Kidney epithelial cell (primary cell): Measurements from ENCODE around the gene FLRT2. TPM values are rescaled to one million over a fixed set of nuclear protein-coding genes. Genes with fewer than 3 reads are reported as not detected.

Experiments
- DNase-seq: peaks from one replicate; pipeline ENCODE4 v3.0.0-alpha.2; 2010; ENCODE audit warnings: low read depth
- H3K27me3 ChIP-seq: 2 replicates; pipeline ENCODE4 v1.6.0; 2011; ENCODE audit warnings: low read length; ENCODE audit not compliant: control insufficient read depth, insufficient read depth
- H3K36me3 ChIP-seq: 2 replicates; pipeline ENCODE4 v1.5.1; 2011; ENCODE audit warnings: low read length; ENCODE audit not compliant: control insufficient read depth, insufficient read depth
- H3K4me3 ChIP-seq: 2 replicates; pipeline ENCODE4 v1.5.1; 2011; ENCODE audit warnings: low read depth, mild to moderate bottlenecking, control low read depth, low read length
- total RNA-seq: library from RNA; depleted of rRNA; stranded (reverse); fragments of >200 nt; gene quantifications from 2 replicates; pipeline ENCODE4 v1.2.3, GENCODE V29; 2015
- TF ChIP-seq, protein P1 (sequence below): IDR thresholded peaks from 2 replicates; pipeline ENCODE4 v1.5.1; 2011; ENCODE audit warnings: mild to moderate bottlenecking, moderate library complexity, low read length, control low read depth, inconsistent platforms; ENCODE audit not compliant: insufficient read depth, poor library complexity, severe bottlenecking

Gene FLRT2
- total RNA-seq, 1 donor from 2014 or later, result 8.1 TPM

DNA sequence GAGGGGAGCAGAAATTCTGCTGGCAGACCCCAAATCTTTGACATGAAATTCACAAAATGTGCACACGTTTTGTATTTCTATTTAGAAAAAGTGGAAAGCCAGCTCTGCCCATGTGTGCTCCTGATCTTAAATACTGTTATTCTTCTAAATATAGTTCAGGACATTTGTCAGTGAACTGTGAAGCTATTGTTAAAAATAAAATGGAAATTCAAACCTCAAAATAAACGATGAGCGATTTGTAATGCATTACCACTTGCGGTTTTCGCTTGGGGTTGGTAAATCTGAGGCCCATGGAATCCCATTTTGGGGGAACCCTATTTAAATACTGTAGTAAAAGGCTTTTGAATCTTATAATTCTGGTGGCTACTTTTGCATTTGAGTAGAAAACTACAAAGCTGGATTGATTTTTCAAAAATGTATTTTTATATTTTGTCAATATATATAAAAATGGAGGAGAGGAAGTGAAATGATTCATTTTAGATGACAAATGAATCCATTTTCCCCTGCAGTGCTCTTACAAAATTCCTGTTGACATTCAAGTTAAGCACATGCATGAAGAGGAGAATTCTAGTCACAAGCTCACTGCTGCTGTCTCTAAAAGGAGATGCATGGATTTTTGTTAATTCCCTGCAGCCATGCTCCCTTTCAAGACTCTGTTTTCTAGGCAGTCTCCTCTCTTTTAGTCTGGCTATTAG lies 47.1 kb downstream of the FLRT2 start:
- TF ChIP-seq, protein P1, sequence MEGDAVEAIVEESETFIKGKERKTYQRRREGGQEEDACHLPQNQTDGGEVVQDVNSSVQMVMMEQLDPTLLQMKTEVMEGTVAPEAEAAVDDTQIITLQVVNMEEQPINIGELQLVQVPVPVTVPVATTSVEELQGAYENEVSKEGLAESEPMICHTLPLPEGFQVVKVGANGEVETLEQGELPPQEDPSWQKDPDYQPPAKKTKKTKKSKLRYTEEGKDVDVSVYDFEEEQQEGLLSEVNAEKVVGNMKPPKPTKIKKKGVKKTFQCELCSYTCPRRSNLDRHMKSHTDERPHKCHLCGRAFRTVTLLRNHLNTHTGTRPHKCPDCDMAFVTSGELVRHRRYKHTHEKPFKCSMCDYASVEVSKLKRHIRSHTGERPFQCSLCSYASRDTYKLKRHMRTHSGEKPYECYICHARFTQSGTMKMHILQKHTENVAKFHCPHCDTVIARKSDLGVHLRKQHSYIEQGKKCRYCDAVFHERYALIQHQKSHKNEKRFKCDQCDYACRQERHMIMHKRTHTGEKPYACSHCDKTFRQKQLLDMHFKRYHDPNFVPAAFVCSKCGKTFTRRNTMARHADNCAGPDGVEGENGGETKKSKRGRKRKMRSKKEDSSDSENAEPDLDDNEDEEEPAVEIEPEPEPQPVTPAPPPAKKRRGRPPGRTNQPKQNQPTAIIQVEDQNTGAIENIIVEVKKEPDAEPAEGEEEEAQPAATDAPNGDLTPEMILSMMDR, result no peak
- DNase-seq, result no peak
- Histone ChIP-seq H3K4me3 (no peak overlapping the region), H3K36me3 (no peaks in the 10 kb centered on the region), H3K27me3 (no peaks in the 10 kb centered on the region)

DNA sequence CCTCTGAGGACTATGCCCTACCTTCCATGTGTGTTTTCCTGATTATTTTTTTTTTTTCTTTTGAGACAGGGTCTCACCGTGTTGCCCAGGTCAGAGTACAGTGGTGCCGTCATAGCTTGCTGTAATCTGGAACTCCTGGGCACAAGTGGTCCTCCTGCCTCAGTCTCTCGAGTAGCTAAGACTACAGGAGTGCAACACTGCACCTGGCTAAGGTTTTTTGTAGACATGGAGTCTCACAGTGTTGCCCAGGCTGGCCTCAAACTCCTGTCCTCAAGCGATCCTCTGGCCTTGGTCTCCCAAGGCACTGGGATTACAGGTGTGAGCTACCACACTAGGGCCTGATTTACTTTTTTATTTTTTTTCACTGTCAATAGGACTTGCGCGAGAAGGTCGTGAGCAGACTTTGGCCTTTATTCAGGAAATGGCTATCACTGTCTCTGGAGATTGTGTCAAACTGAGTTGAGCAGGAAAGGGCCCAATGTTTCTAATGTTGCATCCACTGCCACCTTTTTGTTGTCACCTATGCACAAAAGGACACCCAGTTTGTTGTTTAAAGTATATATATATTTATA lies 47.7 kb downstream of the FLRT2 start:
- DNase-seq, result no peak
- Histone ChIP-seq H3K4me3 (no peak overlapping the region), H3K27me3 (no peaks in the 10 kb centered on the region), H3K36me3 (no peaks in the 10 kb centered on the region)
- TF ChIP-seq, protein P1, result no peak

DNA sequence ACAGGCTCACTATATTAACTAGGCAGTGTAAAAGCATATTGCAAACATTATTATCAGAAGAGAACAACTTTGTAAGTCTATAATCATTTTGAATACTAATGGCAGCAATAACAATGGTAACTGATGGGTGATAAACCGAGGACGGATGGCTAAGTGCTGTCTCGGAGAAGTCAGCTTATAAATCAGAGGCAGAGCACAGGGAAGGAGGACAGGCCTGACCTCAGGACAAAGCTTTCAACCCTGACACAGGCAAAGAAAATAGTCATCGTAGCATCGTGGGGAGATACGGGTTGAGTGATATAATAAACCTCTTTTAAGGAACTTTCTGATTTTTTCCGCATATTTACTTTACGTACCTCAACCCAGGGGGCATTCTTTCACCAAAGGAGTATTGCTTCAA lies 48.4 kb downstream of the FLRT2 start:
- Histone ChIP-seq H3K36me3 (no peaks in the 10 kb centered on the region), H3K4me3 (no peak overlapping the region), H3K27me3 (no peaks in the 10 kb centered on the region)
- no peak for DNase-seq
- TF ChIP-seq, protein P1, result no peak

DNA sequence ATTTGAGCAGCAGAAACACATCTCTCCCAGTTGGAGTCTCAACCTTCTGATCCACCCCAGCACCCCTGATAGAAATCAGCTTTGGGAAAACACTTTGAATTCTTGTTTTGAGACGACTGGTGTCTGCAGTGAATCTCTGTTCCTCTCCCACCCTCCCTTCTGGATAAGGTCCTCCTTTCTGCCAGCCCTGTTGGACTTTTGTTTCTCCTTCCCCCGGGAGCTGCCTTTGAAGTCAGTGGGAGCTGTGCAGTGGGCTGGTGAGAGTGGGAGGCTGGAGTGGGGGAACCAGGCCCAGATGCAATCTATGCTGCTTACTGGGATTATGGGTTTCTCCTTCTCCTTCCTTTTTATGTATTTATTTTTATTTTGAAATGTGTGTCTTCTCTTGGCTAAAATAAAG lies 49.0 kb downstream of the FLRT2 start:
- DNase-seq, result no peak
- H3K4me3 ChIP-seq, result no peak overlapping the region
- no peaks in the 10 kb centered on the region for H3K36me3 ChIP-seq
- H3K27me3 ChIP-seq, result no peaks in the 10 kb centered on the region
- TF ChIP-seq, protein P1, result no peak

DNA sequence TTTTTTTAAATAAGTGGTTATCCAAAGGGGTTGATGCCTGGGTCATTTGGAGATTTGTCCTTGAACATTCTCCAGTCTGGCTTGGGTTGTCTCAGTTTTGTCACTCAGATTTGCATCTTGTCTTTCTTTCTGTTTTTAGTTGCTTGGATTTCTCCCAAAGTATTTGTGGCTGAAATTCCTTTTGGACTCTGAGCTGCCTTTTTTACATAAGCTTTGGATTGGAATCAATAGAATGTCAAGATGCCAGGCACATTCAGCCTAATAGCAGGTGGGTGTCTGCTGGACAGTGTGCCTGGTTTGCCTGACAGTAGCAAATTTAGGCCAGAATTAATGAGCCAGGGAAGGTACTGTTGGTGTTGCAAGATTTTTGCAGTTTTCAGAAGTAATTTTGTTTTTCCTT lies 50.0 kb downstream of the FLRT2 start:
- Histone ChIP-seq H3K27me3 (no peaks in the 10 kb centered on the region), H3K36me3 (no peaks in the 10 kb centered on the region), H3K4me3 (no peak overlapping the region)
- TF ChIP-seq, protein P1, result no peak
- DNase-seq, result no peak
